GM19395 (cell line): ENCODE measurements around the gene SRSF4.
"Not testable (repeated sequence)": the region's sequence is repeated elsewhere in the genome, so short reads cannot be mapped to it uniquely, and the experiment has no call there.

ENCODE experiments used
- ATAC-seq: cut with Tn5 transposase; IDR thresholded peaks from one replicate; pipeline ENCODE4 v1.9.1; 2021; ENCODE audit warnings: mild to moderate bottlenecking, moderate library complexity; ENCODE audit not compliant: unreplicated experiment

SRSF4 gene

DNA sequence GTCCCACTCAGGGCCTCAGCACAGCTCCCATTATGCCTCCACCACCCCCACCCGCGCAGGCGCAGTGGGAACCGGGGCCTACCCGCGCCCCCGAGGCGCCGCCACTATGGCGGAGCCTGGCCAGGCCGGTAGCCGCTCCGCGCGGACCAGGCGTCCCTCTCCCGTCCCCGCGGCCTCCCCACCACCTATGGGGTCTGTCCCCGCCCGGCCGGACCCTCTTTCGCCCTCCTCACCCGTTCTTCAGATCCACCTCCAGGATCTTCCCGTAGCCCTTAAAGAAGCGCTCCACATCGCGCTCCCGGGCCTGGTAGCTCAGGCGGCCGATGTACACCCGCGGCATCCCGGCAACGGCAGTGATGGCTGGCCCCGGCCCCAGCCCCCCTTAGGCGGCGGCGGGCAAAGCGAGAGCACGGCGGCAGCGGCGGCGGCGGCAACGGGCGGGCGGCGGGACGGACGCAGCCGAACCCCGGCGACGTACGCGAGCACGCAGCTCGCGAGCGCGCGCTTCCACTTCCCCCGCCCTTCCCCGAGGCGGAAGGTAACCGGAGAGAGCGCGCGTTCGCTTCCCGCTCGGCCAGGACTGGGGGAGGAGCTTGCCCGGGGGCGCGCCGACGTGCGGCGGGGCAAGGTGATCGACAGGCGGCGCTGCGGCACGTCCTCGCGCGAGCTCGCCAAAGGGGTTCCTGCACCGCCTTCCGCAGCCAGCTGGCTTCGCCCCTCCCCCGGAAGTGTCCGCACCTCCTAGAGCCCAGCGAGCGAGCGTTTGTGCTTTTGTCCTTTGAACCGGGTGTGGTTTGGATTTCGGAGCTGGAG, at the start of gene SRSF4:
SRSF4 (minus strand) TSS at position 488 of the 813 bp plus-strand sequence; CDS start at position 340, 148 bp downstream.
- peak; percentile 86 for ATAC-seq

DNA sequence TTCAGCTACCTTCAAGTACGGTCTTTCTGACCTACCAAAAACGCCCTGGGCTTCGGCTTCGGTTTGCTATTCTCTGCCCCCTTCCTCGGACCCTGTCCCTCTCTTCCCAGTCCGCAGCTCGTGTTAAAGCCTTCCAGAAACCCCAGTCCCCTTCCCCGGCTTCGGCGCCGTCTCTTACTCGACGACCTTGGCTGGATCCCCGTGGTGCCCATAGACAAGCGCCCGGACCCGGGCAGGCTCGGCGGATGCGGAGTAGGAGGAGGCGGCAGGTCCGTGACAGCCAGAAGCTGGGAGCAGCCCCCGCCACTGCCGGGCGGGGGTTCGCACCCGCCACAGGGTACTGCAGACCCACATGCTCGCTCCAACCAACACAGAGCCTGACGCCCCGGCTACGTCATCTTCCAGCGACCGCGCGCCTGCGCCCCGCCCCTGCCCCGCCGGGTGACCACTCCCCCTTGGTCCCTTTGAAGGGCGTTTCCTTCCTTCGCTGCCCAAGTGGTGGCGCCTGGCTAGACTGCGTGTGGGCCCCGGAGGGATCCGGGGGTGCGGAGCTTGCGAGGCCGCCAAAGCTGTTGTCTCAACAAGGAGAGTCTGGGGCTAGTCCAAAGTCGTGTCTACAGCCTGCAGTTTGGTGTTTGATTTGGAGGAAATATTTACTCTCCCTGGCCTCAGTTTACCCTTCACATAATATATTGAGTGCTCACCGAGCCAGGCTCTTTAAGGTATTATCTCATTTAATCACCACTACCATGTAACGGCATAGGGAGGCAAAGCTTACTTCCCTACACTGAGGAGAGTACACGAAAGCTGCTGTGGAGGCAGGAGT, 49.1 kb upstream of the SRSF4 start, which contains the start of gene MECR:
MECR (minus strand) TSS at position 382 of the 826 bp plus-strand sequence; CDS start at position 354, 28 bp downstream.
- ATAC-seq, result peak; percentile 94

DNA sequence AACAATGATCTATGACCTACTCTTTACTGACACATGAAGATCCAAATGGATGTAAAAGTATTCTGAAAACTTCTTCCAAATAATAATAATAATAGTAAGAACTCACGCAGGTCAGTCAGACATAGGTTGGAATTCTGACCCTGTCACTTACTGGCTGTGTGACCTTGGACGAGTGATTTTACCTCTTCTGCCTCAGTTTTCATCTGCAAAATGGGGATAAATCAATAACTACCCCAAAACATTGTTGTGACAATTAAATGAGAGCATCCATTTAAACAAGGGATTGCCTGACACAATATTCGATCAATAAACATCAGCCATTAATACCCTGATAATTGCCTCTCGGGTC, 48.5 kb upstream of the SRSF4 start:
- no peak for ATAC-seq

DNA sequence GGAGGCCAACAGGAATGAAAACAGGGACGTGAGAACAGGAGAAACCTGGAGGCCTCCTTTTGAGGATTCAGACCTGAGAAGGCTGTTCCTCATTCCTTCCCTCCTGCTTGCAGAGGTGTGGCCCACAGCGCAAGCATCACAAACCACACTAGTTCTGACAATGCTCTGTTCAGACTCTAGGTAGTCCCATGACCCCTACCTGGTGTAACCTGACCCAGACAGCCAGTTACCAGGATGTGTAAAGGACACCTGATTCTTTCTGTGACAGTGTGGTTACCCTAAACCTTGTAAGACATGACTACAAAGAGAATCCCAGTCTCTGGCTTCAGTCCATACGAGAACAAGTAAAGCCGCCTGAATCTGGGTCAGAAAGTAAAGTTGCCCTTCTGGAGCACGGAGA, 45.8 kb upstream of the SRSF4 start:
- ATAC-seq, result no peak

DNA sequence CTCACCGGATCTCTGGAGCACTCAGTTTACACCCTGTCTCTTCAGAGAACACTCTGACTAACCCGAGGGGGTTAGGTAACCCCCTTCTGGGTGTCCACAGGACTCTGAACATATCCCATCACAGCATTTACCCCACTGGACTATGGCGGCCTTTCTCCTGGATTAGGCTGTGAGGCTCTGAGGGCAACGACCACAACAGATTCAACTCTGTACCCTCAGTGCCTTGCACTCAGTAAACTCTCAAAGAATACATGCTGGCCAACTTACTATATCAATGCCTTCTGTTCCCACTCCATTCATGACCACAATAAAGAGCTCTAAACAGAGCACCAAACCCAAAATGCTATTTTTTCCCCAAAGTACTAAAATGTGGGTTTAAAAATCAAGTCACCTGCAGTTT, 43.7 kb upstream of the SRSF4 start:
- ATAC-seq, result no peak

DNA sequence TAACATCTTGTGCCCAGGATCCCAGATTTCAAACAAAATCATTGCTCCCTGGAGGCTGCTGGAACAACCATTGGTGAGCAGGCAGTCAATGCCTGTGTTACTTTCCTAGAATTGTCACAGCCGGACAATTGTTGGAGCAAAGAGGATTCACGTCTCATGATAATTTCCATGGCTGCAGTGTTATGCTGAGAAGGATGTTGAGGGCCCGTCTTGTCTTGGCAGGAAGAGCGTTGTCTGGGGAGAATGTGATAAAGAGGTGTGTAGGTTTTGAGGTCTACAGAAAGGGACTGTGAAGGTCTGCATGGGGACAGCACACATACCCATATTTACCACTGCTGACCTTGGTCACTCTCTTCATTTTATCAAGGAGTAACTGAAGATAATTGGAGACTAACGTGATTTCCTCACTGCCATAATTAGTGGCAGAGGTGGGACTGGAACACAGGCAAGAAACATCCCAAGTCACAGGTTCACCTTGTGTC, 42.7 kb upstream of the SRSF4 start:
- ATAC-seq, result no peak

DNA sequence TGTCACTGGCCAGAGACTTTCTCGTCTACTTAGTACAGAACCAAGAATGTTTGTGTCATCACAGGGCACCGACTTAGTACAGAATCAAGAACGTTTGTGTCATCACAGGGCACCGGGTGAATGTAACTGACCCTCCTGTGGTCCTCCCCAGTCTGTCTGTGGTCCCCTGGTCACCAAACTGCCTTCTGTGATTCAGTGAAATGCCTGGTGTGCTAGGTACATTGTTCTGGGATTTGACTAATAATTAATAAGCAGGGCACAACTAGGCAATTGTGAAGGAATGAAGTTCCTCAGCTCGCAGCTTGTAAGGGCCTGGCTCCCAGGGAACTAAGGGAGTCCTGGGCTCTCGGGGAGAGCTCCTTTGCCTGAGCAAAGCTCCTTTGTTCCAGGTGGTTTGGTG, 41.8 kb upstream of the SRSF4 start:
- no peak for ATAC-seq

DNA sequence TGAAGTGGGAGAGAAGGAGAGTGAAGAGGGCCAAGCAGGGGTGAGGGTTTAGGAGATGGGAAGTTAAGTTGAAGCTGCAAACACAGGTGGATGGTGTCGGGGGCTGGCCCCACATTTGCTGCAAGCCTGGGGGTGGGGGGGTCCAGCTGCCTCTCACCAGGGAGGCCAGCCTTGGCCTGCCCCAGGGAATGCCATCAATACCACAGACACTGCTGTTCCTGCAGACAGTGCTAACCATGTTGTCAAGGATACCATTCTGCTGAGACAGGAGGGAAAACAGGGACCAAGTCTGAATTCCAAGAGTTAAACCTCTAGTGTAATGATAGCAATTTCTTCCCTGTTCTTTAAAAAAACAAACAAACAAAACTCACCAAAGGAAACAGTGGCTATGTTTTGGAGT, 41.0 kb upstream of the SRSF4 start:
- no peak for ATAC-seq

DNA sequence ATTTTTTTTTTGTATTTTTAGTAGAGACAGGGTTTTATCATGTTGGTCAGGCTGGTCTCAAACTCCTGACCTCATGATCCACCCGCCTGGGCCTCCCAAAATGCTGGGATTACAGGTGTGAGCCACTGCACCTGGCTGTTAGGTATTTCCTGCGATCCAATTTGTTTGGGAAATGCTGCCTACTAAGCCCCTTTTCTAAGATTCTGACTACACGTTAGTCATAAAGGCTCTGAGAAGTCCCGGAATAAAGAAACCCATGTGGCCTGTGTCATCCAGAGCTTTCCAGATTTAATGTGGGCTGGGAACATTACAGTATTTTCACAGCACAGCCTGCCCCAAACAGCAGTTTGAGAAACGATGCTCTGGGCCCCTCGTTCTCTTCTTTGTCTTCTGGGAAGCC, 40.6 kb upstream of the SRSF4 start:
- ATAC-seq, result not testable (repeated sequence)

DNA sequence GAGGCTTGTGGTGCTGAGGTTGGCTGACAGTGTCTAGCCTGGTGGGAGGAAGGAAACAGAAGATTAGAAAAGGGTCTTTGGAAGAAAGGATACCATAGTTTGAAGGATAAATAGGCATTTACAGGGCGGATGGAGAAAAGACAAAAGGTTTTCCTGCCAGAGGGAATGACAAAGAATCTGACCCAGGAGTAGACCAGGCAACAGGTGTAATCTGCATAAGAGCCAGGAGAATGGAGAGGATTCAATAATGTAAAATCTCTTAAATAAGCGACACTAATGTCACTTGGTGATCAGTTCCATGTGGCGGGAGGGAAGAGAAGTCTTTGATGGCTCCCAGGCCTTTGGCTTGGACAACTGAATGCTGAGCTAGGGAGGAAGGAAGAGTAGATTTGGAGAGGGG, 39.6 kb upstream of the SRSF4 start:
- ATAC-seq, result no peak

DNA sequence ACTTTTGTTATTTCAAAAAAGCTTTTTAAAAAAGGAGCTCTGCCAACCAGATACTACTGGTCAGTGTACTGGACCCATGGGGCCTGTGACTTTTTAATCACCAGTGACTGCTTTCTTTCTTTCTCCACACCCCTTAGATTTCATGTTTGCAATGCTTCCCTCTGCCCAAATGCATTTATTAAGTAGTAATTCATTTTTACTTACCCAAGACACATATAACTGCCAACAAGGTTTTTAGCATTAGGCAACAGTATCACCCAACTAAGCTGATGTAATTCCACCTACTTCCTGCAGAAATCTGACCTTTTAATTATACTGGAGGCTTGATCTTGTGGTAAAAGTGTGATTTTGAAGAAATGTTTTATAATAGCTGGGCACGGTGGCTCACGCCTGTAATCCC, 36.5 kb upstream of the SRSF4 start:
- ATAC-seq, result no peak

DNA sequence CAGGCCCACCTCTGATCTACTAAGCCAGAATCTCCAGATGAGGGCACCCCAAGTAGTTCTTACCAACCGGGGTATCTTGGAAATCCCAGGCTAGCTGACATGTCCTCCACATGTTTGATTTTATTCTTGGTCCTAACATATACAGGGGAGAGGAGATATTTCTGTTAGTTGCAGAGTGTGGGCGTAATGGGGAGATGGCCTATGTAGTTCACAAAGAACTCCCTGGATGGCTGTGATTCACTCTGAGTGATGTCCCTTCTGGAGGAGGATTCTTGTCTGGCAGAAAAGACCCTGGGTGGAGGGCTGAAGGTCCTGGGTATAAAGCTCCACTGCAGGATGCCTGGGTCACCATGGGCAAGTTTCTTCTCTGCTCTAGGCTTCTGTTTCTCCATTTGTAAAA, 35.9 kb upstream of the SRSF4 start:
- no peak for ATAC-seq

DNA sequence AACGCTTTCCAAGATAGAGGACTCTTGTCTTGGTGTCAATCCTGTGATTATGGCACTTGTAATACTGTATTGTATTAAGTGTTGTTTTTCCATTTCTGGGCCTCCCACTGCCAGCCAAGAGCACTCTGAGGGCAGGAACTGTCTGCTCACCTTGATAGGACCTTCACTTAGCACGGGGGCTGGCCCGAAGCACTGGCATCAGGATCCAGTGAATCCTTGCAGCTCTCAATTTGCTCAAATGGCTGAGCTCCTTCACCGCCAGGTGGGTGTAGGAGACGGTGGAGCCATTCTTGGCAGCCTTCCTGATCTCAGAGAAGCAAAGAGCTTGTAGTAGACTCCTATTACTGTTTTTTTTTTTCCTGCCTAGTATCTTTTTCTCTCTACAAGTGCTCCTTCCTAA, 31.4 kb upstream of the SRSF4 start:
- ATAC-seq, result no peak

DNA sequence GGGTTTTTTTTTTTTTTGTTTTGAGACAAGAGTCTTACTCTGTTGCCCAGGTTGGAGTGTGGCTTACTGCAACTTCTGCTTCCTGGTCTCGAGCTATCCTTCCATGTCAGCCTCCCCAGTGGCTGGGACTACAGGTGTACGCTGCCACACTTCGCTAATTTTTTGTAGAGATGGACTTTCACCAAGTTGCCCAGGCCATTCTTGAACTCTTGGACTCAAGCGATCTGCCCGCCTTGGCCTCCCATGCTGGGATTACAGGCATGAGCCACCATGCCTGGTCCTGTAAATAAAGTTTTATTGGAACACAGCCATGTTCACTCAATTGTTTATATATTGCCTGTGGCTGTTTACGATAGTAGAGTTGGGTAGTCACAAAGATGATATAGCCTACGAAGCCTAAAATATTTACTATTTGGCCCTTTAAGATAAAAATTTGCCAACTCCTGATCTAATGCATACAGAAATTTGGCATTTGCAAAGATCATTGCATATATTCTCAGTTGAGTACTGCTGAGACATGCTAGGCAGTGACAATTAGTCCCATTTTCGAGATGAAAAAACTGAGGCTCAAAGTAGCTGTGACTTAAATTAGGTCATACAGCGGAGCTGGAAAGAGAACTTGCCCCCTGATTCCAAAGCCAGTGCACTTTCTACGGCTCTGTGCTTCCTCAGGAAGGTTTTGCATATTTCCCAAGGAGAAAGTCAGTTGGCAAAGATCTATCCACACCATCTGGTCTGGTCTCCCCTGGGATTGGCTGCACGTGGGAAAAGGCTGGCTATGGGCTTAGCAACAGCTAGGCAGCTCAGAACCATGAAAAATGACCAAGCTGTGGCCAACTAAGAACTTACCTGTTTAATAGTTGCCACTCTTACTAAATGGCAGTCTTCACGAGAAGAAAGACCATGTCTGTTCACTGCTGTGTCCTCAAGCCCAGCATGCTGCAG, 29.7 kb upstream of the SRSF4 start:
- ATAC-seq, result no peak

DNA sequence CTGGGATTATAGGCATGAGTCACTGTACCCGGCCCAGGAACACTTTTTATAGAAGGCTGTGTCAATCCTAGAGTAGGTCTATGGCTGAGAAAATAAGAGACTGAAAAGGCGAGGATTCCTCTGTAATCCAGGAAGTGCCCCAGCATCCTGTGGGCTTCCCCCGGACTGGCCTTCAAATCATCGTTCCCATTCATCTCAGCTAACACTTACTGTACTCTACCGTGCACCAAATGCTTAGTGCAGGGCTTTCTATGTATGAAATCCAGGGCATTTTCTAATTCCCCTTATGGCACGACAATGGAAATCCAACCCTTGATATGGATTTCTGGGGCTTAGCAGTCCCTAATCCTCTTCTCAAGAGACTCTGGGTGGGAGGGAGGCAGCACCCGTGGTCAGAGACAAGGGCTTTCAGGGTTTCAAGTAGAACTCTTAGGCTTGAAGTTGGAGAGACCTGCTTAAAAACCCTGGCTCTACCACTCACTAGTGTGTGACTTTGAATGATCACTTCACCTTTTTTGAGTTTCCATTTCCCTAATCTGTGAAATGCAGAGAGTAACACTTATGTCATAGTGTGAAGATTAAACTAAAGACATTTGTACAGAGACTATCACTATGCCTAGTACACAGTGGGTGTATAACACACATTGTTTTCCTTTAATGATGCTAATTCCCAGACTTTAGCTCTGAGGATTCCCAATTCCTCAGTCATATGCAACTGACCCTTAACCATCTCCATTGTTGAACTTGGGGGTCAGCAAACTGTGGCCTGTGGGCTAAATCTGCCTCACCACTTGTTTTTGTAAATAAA, 28.8 kb upstream of the SRSF4 start:
- no peak for ATAC-seq

DNA sequence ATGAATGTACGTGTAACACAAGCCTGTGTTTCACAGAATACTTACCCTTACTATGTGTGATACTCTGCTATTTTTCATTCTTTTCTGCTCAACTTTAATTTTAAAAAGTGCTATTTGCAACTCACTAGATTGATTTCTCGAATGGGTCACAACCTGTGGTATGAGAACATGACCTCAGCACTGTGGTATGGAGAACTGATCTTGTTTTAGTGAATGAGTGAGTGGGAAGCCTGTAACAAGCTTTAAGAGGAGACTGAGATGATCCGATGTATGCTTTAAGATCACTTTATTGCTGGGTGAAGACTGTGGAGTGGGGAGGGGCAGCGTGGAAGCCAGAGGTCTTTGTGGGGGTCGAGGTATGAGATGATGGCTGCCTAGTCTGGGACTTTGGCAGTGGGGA, 27.5 kb upstream of the SRSF4 start:
- no peak for ATAC-seq

DNA sequence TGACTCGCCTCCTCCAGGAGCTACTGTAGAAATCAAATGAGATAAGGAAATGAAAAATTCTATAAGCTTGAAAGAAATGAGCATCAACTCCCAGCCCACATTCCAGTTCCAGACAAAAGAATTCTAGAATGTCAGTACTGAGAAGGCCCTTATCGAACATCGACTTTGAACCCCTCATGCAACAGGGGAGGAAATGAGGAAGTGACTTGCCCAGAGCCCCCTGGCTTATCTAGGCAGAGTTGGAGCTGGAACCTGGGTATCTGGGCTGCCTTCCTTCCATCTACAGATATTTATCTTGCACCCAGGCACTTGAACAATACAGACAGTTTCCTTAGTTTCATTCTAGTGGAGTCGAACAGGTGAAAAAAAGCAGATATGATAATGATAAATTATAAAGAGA, 26.7 kb upstream of the SRSF4 start:
- ATAC-seq, result no peak

DNA sequence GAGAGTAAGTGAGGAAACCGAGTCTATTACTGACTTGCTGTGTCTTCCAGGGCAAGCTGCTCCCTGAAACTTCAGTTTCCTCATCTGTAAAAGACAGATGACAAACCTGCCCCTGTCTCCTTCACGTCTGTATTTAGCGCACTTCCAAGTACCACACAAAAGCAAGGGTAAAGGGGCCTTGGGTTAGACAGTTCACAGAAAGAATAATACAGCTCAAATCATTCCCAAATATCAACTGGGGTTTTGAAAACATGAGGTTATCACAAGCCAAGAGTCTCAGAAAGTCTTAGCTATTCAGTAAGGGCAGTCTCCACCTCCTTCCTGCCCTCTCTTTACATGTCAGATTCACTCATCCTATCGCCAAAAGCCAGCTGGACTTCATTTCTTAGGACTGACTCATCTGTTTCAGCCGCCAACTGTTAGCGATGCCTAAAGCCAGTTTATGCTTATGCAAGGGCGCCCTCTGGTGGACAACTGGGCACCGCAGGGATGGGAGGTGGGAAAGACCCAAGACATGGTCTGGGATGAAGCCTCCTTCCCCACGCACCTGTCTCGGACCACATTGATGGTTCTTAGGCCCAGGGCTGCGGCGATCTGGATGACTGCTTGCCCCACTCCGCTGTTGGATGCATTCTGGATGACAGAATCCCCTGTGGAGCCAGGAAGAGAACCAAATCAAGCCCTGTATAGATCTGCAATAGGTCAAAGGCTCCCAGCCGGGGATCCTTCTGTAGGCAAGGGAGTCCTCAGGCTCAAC, 21.1 kb upstream of the SRSF4 start:
- peak; percentile 77 for ATAC-seq

DNA sequence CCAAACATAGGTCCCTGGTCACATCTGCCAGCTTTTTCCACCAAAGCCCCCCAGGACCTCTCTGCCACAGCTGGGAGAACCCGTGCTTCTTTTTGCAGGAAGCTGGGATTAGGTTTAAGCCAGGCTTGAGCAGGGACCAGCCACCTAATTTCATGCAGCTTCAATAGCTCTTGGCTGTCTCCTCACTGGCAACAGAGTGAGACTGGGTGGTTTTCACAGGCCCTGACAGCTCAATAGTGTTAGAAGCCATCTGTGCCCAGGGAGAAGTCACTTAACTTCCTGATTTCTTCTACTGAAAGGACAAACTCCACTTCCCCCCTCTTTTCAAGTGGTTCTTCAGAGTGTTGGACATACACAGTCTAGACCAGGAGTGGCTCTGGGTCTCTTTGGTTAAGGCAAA, 20.4 kb upstream of the SRSF4 start:
- no peak for ATAC-seq
